A673 (cell line): ENCODE results near the gene YWHAQ. TPM values are rescaled to one million over a fixed set of nuclear protein-coding genes. Genes with fewer than 3 reads are reported as not detected.

ENCODE experiments used
- BruUV-seq: library from RNA; stranded (reverse); fragments of 400-500 nt; replicated peaks from 2 replicates; lab custom pipeline; 2021; lab: Mats Ljungman, UMichigan
- CTCF ChIA-PET: fragments of 300-600 bp; sonication (Branson Sonifier 250); formaldehyde crosslinking; loops from one replicate; lab custom pipeline; 2022; ENCODE audit warnings: antibody characterized with exemption; lab: Charles Lee
- POLR2A ChIA-PET: fragments of 300-600 bp; sonication (Branson Sonifier 250); formaldehyde crosslinking; loops from one replicate; lab custom pipeline; 2022; ENCODE audit warnings: antibody characterized with exemption; ENCODE audit not compliant: low non-redundant PET; lab: Charles Lee
- DNase-seq: peaks from one replicate; pipeline ENCODE4 v3.0.0-alpha.2; 2015; ENCODE audit warnings: low spot score
- H3K27ac ChIP-seq: fragments of 200-600 bp; sonication (generic); 2 replicates; pipeline ENCODE4 v1.5.1; 2016; ENCODE audit warnings: mixed run types, low read depth, mild to moderate bottlenecking, mixed read lengths, antibody characterized with exemption, low read length; ENCODE audit not compliant: poor library complexity, severe bottlenecking
- H3K27me3 ChIP-seq: fragments of 200-600 bp; sonication (generic); replicated peaks from 2 replicates; pipeline ENCODE4 v1.6.1; 2017; ENCODE audit warnings: mixed run types, low read depth, mild to moderate bottlenecking, mixed read lengths, antibody characterized with exemption, low read length; ENCODE audit not compliant: insufficient read depth, poor library complexity
- H3K36me3 ChIP-seq: fragments of 200-600 bp; sonication (generic); 2 replicates; pipeline ENCODE4 v1.6.1; 2016; ENCODE audit warnings: mixed run types, mild to moderate bottlenecking, mixed read lengths, antibody characterized with exemption, low read length; ENCODE audit not compliant: insufficient read depth, poor library complexity, severe bottlenecking
- H3K4me1 ChIP-seq: fragments of 200-600 bp; sonication (generic); 2 replicates; pipeline ENCODE4 v1.6.1; 2017; ENCODE audit warnings: mixed run types, mild to moderate bottlenecking, mixed read lengths, antibody characterized with exemption, low read length; ENCODE audit not compliant: insufficient read depth, poor library complexity, severe bottlenecking
- H3K4me3 ChIP-seq: fragments of 200-600 bp; sonication (generic); 2 replicates; pipeline ENCODE4 v1.5.1; 2016; ENCODE audit warnings: low read depth, mixed run types, mild to moderate bottlenecking, mixed read lengths, low read length; ENCODE audit not compliant: poor library complexity, severe bottlenecking
- H3K9me3 ChIP-seq: fragments of 200-600 bp; sonication (generic); 2 replicates; pipeline ENCODE4 v1.6.1; 2016; ENCODE audit warnings: mixed run types, low read depth, mild to moderate bottlenecking, mixed read lengths, antibody characterized with exemption, low read length; ENCODE audit not compliant: poor library complexity, severe bottlenecking
- EZH2 ChIP-seq: fragments of 200-600 bp; sonication (generic); IDR thresholded peaks from 2 replicates; pipeline ENCODE4 v1.6.1; 2017; ENCODE audit warnings: borderline replicate concordance, low read depth, mild to moderate bottlenecking, mixed read lengths, antibody characterized with exemption, low read length; ENCODE audit not compliant: poor library complexity, severe bottlenecking
- intact Hi-C: fragments of 100-400 bp; cut with micrococcal nuclease; formaldehyde crosslinking; loops from one replicate; pipeline ENCODE4 v1.10.0; 2022; ENCODE audit not compliant: unreplicated experiment
- total RNA-seq: library from RNA; stranded (reverse); gene quantifications from 2 replicates; pipeline ENCODE4 v1.2.3, GENCODE V29; 2021
- TF ChIP-seq, protein P1 (sequence below): fragments of 300-800, 200-600 bp; sonication (generic); conservative IDR thresholded peaks from 2 replicates; pipeline ENCODE4 v1.5.1; 2017; ENCODE audit warnings: low read depth, mild to moderate bottlenecking, antibody characterized with exemption, low read length, moderate library complexity, mixed read lengths

YWHAQ gene
- total RNA-seq, 1 experiment from 2014 or later, result 533 TPM

DNA sequence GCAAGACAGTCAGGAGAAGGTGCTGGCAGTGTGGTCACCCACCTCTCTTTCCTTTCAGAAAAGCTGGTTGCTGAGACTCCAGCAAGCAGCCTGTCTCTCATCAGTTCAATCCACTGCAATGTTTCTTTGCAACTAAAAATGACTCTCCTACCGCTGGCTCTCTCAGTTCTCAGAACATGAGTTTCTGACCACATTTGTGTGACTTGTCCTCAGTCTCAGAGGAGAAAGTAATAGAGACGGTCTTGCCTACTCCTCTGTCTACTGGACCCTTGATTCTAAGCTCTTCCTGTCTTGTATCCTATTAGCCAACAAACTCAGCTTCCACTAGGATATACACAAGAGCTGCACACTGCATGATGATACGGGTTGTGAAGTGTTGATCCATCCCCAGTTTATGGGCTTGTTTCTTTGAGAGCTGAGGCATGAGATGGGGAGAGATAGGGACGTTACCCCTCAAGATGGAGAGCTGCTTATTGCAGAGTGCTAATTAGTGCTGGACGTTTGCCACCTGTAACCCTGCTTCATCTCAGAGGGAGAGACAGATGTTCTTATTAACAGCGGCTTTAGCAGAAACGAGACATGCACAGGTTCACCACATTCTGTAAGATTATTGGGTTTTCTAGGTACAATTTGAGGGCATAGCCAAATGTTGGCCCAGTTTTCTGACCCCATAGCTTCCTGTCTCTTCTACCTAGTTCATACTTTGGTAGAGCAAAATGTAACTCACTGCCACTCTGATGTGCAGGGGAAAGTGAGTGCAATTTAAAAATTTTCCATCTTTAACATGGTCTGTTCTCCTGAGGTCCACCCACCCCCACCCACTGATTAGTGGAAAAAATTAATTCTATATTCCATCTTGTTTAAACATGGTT, 32.4 kb upstream of the YWHAQ start:
- no peaks in the 10 kb centered on the region for H3K9me3 ChIP-seq
- H3K27me3 ChIP-seq, result no peaks in the 10 kb centered on the region
- ChIA-PET POLR2A (no interaction called here), CTCF (no interaction called here)
- H3K36me3 ChIP-seq, result no peaks in the 10 kb centered on the region
- H3K4me3 ChIP-seq, result no peak overlapping the region
- H3K27ac ChIP-seq, result no peak overlapping the region
- BruUV-seq, result no TSS peak
- no peaks in the 10 kb centered on the region for H3K4me1 ChIP-seq
- intact Hi-C loops, result no loop called here
- TF ChIP-seq, protein P1, sequence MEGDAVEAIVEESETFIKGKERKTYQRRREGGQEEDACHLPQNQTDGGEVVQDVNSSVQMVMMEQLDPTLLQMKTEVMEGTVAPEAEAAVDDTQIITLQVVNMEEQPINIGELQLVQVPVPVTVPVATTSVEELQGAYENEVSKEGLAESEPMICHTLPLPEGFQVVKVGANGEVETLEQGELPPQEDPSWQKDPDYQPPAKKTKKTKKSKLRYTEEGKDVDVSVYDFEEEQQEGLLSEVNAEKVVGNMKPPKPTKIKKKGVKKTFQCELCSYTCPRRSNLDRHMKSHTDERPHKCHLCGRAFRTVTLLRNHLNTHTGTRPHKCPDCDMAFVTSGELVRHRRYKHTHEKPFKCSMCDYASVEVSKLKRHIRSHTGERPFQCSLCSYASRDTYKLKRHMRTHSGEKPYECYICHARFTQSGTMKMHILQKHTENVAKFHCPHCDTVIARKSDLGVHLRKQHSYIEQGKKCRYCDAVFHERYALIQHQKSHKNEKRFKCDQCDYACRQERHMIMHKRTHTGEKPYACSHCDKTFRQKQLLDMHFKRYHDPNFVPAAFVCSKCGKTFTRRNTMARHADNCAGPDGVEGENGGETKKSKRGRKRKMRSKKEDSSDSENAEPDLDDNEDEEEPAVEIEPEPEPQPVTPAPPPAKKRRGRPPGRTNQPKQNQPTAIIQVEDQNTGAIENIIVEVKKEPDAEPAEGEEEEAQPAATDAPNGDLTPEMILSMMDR, result no peak
- TF ChIP-seq EZH2, result no peak
- DNase-seq, result no peak

DNA sequence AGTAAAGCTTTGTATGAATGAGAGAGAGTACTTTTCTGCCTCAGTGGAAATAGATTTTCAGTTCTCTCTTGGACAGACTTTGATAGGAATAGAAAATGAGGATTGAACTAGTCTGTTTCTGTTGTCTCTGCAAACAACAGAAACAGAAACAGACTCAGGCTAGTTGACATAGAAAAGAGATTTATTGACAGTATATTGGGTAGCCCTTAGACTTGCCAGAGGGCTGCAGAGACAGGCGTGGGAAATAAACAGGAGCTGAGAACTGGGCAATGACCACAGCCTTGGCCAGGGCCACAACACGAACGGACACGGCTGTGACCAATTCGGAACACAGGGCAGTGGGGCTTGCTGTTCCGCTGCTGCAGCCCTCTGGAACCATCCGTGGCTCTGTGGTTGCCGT, 30.5 kb upstream of the YWHAQ start:
- Histone ChIP-seq H3K36me3 (no peaks in the 10 kb centered on the region), H3K4me3 (no peak overlapping the region), H3K9me3 (no peaks in the 10 kb centered on the region), H3K27me3 (no peaks in the 10 kb centered on the region), H3K27ac (no peak overlapping the region), H3K4me1 (no peaks in the 10 kb centered on the region)
- no peak for TF ChIP-seq EZH2
- TF ChIP-seq, protein P1, result no peak
- DNase-seq, result no peak
- intact Hi-C loops, result no loop called here
- CTCF ChIA-PET, result no interaction called here
- POLR2A ChIA-PET, result no interaction called here
- BruUV-seq, result no TSS peak

DNA sequence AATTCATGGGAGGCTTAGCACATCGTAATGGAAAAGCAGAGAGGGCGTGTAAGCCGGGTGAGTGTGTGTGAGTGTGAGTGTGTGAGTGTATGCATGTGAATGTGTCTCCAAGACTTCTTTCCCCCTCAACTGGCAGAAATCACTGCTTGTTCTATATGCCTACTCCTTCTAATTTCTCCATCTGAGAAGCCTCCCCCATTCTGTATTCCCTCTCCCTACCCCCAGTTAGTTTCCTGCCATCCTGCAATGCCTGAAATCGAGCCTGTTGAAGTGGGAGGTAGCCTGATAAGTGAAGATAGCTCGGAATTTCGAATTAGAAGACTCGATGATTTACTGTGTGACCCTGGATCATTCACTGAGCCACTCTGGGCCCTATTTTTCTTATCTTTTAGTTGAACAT, 30.0 kb upstream of the YWHAQ start:
- POLR2A ChIA-PET, result no interaction called here
- Histone ChIP-seq H3K27me3 (no peaks in the 10 kb centered on the region), H3K4me1 (no peaks in the 10 kb centered on the region), H3K9me3 (no peaks in the 10 kb centered on the region), H3K36me3 (no peaks in the 10 kb centered on the region), H3K4me3 (no peak overlapping the region), H3K27ac (no peak overlapping the region)
- DNase-seq, result no peak
- no peak for TF ChIP-seq EZH2
- TF ChIP-seq, protein P1, result no peak
- no TSS peak for BruUV-seq
- intact Hi-C loops, result no loop called here
- CTCF ChIA-PET, result no interaction called here
